ENCODE results near the gene LIN28B.
"Not testable (repeated sequence)": the region's sequence is repeated elsewhere in the genome, so short reads cannot be mapped to it uniquely, and the experiment has no call there.

LIN28B gene

DNA sequence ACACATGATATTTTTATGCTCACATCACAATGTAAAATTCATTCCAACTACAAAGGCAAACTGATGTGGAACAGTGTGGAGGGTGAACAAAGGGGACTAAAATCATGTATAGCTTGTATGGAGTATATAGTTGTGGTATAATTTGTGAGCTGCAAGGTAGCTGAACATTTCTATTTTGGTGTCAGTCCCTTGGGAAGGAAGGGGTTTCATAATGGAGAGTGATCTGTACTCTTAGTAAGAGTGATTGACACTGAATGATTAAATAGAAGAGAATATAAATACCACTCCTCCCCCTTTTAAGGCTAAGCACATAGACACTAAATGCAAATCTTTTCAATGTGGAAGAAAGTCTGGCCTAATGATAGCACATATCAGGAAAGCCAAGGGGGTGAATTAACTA, 118.3 kb downstream of the LIN28B start:
- no peak for DNase-seq

DNA sequence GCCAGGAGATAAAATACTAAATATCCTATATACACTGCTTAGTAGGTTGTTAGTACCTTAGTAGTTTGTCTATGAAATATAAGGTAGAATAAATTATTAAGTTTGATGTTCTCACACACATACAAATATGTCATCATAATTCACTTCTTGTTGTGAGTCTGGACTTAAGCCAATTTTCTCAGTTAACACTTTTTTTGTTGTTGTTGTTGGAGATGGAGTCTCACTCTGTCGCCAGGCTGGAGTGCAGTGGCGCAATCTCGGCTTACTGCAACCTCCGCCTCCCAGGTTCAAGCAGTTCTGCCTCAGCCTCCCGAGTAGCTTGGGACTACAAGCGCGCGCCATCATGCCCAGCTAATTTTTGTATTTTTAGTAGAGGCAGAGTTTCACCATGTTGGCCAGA, 119.5 kb downstream of the LIN28B start:
- DNase-seq: not testable (repeated sequence)

DNA sequence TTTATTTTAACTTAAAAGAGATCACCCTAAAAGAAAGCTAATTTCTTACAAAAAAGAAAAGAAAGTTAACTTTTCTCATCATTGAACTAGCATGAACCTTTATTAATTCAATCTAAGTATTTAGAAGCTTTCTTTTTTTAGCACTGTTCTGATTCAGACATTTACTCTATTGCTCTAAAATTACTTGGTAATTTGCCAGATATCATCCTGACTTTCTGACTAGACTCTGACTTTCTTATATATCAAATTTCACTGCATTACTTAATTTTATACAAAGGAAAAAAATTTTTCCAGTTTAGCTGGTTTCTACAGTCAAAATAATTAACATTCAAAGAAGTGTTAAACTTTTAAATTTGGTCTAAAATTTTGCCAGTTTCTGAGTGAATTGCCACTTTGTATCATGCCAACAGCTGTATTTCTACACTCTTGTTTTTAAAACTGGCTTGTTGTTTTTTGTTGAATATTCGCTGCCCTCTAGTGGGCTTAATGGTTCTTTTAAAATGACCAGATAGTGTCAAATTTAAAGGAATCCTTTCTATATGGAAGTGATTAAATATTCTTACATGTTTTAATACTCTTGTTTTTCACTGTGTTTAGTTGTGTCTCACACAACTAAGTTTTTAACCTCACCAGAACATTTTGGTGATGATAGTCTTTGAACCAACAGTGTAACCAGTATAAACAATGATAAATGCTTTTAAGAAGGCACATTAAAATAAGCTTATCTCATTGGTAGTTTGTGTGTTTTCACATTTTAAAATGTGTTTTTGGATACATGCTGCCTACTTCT, 120.9 kb downstream of the LIN28B start:
- no peak for DNase-seq

DNA sequence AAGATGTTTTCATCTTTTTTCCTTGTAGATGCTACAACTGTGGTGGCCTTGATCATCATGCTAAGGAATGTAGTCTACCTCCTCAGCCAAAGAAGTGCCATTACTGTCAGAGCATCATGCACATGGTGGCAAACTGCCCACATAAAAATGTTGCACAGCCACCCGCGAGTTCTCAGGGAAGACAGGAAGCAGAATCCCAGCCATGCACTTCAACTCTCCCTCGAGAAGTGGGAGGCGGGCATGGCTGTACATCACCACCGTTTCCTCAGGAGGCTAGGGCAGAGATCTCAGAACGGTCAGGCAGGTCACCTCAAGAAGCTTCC, 121.4 kb downstream of the LIN28B start:
- no peak for DNase-seq

DNA sequence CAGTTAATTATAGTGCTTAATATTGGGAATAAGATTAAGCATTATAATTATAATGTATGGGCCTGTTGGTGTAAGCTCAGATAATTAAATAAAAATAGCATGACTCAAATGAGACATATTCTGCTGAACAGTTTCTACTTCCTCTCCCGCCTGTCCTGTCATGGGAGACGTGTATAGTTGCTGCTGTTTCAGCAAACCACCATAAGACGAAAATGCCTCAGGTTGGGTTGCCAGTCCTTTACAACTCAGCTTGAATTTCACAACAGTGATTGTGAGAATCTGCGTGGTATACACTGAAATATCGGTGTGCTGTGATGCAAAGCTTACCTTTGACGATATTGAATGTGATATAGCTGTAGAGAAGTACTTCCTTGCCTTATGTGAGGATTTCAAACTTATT, 123.4 kb downstream of the LIN28B start:
- no peak for DNase-seq

DNA sequence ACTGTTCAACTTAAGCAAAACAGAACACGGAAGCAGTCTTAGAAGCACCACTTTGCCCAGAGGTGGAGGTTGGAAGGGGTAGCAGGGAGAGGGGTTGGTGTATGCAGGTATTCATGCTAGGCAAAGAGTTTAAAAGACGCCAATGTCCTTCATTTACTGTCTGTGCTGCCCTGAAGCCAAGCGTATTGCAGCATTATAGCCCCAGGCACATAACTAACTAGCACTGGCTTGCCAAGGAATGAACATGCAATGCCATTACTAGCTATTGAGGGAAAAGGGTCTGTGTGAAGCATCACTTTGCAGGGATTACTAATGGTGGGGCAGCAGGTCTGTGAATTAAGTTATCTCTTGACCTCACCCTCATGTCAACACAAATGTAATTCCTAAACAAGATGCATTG, 124.8 kb downstream of the LIN28B start:
- DNase-seq: not testable (repeated sequence)

DNA sequence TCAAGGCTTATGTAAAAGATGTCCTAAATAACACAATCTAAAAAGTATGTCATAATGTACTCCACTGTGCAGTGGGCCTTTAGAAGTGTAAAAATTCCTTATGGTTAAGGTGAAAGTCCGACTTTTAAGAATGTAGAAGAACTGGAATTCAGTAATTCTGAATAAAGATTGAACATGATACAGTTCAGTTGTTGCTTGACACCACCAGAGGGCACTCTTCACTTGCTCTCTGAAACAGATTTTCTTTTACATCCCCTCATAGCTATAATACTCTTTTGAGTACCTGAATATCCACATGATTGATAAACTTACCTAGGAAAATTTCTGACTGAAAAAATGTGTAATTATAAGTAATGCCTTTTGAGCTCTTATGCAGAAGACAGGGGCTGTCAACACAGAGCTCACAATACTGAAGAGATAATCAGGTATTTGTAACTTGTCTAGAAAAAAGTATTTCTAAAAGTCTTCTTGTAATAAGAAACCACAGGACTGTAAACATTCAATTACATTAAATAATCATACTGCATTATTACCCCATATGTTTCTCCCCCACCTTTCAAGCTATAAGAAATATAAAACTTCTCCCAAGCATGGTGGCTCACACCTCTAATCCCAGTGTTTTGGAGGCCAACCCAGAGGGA, 130.8 kb downstream of the LIN28B start:
- peak in 3 of 6 experiments; percentile 6 to 34 (median 25) for DNase-seq

DNA sequence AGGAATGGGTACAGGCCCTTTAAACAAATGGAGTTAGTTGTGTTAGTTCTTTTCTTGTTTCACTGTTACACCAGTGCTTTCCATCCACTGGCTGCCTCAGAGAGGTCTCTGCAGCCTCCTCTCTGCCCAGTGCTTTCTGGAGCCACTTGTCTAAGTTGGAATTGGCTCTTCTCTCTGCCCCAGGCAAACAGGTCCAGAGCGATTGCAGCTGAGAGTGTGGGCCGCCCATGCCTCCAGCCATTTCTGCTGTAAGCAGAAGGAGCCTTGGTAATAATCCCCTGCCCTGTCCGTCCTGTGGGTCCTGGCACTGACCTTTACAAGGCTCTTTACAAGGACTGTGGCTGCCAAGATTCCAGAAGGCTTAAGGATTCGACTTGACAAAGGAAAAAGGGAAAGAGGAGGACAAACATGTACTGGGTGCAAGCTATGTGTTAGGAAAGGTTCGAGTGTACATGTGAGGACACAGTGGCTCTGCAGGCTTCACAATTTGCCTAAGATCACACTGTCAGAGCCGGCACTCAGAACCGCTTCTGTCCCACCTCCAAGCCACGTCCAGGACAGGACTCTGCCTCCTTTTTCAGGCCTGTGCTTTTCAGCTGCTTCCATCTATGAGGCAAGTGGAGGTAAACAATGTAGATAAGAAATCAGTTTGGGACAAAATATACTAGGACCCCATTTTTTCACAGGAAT, 134.4 kb downstream of the LIN28B start:
- no peak for DNase-seq

DNA sequence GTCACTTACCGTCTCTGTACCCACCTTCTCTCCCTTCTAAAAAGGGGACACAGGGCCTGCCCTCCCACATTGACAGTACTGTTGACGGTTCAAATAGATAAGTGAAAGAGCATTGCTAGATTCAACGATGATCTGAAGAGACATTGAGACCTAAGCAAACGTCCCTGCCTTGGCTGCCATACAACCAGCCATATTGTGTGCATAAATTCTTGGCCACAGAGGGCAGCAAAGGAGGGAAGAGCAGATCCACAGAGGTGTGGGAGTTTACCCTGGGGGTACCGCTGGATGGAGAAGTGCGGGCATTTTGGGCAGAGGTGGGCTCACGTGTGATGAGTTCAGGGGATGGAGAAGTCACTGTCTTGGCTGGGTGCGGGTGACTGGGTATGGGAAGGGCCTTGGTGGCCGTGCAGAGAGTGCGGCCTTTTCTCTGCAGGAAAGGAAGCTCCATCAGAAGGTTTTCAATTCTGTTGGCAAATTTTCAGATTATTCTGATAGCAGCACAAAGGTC, 137.3 kb downstream of the LIN28B start:
- no peak for DNase-seq

DNA sequence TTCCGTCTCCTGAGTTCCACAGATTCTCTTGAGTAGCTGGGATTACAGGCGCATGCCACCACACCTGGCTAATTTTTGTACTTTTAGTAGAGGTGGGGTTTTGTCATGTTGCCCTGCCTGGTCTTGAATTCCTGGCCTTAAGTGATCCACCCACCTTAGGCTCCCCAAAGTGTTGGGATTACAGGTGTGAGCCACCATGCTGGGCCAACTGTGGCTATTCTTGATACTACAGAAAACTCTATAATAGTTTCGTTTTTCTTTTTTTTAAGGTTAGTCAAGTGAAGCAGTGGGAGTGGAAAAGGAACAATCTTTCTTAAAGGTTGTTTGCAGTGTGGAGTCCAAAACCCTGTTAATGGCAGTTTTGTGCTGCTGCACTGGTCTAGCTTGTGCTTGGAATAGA, 138.2 kb downstream of the LIN28B start:
- no peak for DNase-seq

DNA sequence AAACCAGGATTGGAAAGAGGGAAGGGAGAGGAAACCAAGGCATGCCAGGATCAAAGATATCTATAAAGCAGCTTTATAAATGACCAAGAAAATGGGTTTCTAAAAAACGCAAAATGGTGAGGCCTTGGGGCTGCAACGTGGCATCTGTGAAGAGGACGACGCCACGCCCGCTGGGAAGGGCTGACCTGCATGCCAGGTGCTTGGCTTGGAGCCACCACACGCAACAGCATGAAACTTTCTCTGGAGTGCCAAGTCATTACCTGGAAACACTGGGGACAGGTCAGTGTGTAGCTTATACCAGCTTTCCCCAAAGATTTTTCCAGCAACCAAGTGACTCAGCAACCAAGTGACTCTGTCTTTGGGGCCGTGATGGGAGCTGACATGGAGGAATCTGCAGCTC, 140.4 kb downstream of the LIN28B start:
- no peak for DNase-seq

DNA sequence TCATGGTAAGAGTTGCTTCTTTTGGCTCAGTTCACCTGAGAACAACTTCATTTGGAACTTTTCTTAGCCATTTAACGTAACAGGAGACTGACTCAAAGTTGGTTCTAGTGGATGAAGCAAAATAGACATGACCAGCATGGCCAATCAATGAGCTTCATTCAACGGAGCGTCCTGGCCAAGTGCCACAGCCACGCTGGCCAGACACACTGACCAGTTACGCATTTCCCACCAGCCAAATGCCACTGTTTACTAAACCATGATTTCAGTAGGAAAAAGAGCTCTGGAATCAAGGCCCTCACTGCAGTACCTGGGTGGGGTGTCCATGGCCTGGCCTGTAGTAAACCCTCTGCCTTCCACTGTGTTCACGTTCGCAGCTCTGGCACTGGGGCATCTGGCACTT, 142.5 kb downstream of the LIN28B start:
- DNase-seq: no peak

DNA sequence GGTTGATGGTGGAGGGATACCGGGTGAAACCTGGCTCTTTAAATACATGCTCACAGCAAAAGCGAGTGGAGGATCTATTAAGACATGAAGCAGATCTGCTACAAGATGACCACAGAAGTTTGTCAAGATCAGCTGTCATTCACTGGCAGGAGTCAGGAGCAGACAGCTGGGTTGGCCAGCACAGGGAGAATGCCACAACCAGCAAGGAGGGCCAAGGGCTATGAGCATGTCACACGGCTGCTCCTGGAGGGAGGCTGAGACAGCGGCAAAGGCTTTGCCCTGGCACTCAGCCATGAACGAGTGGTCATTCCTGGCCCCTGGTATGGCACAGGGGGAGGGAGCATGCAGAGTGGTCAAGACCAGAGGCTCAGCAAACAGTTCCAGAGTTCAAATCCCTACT, 145.3 kb downstream of the LIN28B start:
- DNase-seq: no peak

DNA sequence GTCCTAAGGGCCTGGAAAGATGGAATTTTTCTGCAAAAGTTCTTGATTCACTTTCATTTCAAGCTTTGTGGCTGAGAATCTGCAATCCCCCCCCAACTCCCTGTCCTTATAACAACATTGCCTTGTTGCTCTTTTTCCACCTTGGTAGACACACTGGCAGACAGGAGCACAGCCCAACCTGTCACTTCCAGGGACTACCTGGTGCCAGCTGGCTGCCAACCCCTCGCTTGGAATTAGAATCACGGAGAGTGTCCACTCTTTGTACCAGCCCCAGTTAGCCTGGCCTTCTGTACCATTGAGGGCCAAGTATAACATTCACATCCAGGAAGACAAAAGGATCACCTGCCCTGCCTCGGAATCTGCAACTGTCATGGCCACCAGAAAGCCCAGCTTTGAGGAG, 148.2 kb downstream of the LIN28B start:
- DNase-seq: no peak

DNA sequence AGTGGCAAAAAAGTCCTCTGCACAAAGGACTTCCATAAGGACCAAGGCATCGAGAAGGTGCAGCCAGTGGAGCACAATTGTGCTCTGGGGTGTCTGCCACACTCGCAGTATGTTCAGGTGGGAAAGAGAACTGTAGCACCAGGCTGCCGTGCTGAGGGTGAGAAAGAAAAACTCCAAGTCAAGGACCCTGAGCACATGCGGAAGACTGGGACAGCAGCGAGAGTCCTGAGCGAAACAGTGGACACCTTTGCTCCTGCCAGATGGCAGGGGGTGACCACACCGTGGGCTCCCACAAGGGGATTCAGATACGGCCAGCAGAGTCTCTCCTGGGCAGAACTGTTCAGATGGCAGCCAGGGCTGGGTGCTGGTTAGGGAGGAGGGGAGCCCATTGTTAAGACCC, 149.4 kb downstream of the LIN28B start:
- DNase-seq: no peak

DNA sequence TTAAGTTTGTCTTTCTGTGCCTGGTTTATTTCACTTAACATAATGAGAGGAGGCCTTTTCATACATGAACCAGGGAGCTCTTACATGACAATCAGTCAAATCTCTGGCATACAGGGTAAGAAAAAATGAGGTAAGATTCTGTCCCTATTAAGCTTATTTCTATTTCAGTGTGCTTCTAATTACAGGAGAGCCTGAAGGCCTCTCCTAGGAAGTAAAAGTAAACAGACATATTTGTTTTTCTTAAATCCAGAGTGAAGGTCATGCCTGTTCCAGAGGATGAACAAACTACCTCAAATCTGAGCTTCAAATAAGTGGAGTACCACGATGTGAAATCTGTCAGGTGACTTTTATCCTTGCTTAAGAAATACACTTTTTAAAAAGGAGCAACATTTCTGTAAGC, 150.3 kb downstream of the LIN28B start:
- DNase-seq: no peak

DNA sequence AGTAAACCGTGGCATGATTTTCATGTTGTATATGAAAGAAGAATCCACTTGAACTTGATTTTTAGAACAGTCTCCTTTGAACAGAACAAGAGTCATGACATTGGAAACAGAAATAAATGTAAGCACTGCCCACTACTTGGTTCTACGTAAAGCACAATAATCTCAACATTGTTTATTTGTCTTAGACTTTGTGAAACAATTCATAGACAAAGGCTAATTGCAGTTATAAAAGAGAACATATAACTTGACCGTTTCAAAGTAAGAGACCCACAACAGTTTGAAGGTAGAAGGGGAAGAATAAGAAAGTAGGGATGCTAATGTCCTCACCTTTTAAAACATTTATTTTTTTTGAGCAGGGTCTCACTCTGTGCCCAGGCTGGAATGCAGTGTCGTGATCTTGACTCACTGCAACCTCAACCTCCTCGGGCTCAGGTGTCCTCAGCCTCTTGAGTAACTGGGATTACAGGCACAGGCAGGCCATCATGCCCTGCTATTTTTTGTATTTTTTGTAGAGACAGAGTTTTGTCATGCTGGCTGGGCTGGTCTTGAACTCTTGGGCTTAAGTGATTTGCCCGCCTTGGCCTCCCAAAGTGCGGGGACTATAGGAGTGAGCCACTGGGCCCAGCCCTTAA, 151.8 kb downstream of the LIN28B start:
- DNase-seq: no peak

DNA sequence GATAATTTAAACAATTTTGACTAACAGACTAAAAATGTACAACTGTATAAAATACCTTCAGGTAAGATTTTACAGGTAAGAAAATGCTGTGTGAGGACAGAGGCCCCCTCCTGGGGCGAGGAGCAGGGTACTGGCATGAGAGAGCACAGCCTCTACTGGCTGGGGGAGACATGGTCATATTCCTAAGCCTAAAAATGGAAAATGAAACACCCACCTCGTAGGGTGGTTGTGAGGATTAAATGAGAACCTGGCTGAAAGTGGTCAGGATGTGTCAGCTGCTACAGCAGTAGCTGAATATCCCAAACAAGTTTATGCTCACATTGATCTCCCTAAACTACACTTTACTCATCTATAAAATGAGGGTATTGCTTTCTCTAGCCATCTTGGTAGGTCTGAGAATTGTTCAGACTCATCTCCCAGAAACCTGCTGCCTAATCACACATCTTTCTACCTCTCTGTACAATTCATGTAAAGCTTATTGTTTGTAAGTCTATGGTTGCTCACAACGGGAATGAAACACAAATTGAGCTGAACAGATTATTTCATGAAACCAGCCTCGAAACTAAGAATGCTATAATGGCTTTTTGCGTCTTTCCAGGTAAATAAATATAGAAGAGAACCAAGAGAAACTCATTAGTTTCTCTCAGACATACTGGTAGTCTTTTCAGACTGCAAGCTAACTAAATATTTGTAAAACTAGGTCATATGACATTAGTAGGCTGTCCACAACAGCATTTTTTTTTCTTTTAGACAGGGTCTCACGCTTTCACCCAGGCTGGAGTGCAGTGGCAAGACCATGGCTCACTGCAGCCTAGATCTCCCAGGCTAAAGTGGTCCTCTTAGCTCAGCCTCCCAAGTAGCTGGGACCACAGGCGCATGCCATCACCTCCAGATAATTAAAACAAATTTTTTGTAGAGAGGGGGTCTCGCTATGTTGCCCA, 153.3 kb downstream of the LIN28B start:
- DNase-seq: no peak

DNA sequence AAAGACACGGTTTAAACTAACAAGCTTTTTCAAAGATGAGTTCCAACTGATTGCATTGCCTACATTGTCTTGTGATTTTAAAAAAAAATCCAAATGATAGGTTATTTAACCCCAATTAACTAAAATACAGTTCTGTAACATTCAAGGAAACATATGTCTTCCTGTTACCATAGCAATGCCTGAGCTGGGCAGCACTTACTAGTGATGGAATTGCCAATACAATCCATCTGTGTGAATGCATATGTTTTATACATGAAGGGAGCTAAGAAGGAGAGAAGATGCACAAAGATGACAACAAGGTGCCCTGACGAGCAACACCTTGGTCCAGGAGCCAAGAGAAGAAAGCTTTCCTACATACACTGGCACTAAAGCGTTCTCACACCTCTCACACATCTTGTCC, 154.2 kb downstream of the LIN28B start:
- DNase-seq: no peak

DNA sequence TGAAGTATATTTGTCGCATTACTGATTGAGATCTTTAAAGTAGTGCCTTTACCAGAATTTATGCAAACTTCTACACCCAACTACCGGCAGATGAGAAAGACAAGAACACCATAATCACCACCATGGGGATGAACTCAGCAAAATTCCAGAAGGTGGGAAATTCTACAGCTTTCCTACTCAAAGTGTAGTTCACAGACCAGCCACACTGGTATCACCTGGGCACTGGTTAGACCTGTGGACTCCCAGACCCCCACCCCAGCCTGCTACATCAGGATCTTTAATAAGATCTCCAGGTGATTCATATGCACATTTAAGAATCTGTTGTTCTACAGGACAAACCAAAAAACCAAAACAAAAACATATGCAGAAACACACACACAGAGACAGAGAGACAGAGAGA, 155.0 kb downstream of the LIN28B start:
- DNase-seq: no peak

DNA sequence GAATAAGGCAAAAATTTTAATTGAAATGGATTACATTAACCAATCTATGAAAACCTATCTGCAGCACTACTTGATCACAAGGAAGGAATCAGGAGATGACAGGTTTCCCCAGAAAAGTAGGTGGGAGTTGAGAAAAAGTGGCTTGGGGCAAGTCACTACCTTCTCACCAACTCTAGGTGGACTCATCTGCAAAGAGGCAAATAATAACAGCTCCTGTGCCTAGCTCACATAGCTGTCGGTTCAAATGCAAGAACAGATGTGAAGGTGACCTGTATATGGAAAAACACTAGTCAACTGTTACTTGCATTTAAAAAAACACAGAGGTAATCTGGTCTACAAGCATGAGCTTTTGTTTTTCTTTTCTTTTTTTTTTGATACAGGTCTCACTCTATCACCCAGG, 155.7 kb downstream of the LIN28B start:
- DNase-seq: no peak

DNA sequence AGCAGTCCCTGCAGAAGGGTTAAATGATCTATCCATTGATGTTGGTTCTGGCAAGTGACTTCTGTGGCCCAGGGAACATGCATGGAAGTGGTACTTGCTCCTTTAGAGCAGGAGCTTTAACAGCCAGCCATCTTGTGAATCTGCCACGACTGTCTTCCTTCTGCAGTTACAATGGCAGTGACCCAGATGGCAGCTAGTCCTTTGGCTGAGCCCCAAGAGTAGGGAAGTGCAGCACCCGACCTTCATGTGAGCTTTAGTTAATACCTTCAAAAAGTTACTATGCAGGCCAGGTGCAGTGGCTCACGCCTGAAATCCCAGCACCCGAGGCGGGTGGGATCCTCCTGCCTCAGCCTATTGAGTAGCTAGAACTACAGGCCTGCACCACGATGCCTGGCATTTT, 156.5 kb downstream of the LIN28B start:
- no peak for DNase-seq

DNA sequence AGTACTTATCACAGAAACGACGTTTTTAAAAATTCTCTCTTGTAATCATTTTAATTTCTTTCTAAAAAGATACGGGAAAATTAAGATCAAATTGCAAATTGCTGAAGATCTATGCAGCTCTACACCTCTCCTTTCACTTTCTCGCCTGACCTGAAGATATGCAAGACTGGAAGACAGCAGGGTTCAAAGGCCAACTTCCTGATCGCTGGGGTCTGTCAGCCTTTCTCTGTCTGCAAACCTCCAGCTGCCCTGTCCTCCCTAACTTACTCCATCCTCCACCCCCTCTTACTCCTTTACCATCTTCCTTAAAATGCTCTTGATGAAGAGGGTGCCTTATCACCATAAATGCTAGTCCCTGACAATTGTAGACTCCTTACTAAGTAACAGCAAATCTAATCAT, 159.2 kb downstream of the LIN28B start:
- no peak for DNase-seq
